Gastrocnemius medialis (tissue), 4 donors: Measurements from ENCODE around the gene ATG5.

Source experiments
- CTCF ChIP-seq, 5 experiments: fragments of 450-650 bp in 3 of 5; fragments of 200-600 bp in 2 of 5; sonication (generic) in 2 of 5; IDR thresholded peaks in 4 of 5; conservative IDR thresholded peaks in 1 of 5; 1 replicate in 4 of 5; 2 replicates in 1 of 5; pipeline ENCODE4 v1.5.1; 2016 to 2019; ENCODE audit warnings: antibody characterized with exemption in 5 of 5, mild to moderate bottlenecking in 3 of 5, moderate library complexity in 3 of 5
- POLR2A ChIP-seq, 2 donors: fragments of 450-650 bp; IDR thresholded peaks; one replicate each; pipeline ENCODE4 v1.6.1; 2017; ENCODE audit warnings: antibody characterized with exemption in 2 of 2, mild to moderate bottlenecking in 2 of 2, moderate library complexity in 2 of 2

GRCh38 chr6:106156413-106156812 lies 169.1 kb downstream of the ATG5 start:
- TF ChIP-seq CTCF (IDR thresholded peaks at IDR 0.05 in 4 of 5, conservative IDR thresholded peaks at IDR 0.05 in 1 of 5) (no peak), POLR2A (IDR thresholded peaks at IDR 0.05) (no peak)
